ENCODE measurements around the gene ROS1.
"Not testable (repeated sequence)": the region's sequence is repeated elsewhere in the genome, so short reads cannot be mapped to it uniquely, and the experiment has no call there.

ROS1 gene

GRCh38 chr6:117425431-117426153 lies at the start of gene ROS1:
TSS of gene ROS1 (minus strand) at chr6:117425942. CDS start at chr6:117425656, 286 bp downstream.
- DNase-seq (ENCODE audit: low read depth in 2 of 2) = no peak

- DNase-seq (ENCODE audit: low read depth in 2 of 2) = no peak
Measured at GRCh38 chr6:117473401-117473800, 47.7 kb upstream of the ROS1 start.

GRCh38 chr6:117472667-117473066 lies 46.9 kb upstream of the ROS1 start:
- no peak for DNase-seq (ENCODE audit: low read depth in 2 of 2)

DNA sequence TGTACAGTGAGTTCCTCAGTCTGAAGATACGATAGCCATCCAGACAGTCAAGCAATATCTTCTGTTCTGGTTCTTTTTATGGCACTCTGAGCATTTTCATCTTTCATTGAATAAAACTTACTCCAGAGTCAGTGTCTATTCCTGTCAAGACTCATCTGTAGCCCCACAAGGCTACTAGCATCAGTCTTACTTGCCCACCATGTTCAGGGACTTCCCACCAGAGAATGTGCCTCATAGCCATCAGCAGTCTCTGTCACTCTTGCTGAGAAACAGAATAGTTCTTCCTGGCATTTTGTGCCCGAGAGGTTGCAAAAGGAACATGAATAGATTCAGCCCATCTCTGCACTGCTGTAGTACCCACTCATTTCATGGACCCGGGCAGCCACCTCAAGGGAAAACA lies 44.0 kb upstream of the ROS1 start:
- no peak for DNase-seq (ENCODE audit: low read depth in 2 of 2)

DNA sequence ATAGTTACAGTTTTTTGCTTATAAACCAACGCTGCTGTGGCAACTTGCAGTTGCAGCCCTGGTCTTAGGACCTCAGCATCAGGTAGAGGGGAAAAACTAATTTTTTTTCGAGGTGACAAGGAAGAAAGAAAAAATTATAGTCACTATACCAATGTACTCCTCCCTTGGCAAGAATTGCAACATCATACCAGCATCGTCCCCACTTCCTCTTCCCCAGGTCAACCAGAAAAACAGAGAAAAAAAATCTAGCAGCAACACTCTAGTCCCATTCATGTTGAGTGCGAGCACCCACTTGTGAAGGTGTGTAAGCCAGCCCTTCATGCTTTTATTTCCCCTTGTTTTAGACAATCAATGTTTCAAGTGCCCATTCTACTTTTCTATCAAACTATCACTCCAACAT lies 43.6 kb upstream of the ROS1 start:
- DNase-seq (ENCODE audit: low read depth in 2 of 2) = no peak

DNA sequence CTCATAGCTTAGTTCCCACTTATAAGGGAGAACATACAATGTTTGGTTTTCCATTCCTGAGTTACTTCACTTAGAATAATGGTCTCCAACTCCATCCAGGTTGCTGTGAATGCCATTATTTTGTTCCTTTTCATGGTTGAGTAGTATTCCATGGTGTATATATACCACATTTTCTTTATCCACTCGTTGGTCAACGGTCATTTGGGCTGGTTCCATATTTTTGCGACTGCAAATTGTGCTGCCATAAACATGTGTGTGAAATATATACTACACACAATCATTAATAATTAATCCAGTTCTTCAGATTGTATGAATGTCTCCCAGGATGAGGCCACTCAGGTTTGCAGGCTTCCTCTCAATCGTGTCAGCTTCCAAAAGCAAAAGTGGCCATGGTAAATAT lies 42.8 kb upstream of the ROS1 start:
- DNase-seq (ENCODE audit: low read depth in 2 of 2) = not testable (repeated sequence)

- no peak for DNase-seq (ENCODE audit: low read depth in 2 of 2)
Measured at GRCh38 chr6:117467876-117468275, 42.1 kb upstream of the ROS1 start.

DNA sequence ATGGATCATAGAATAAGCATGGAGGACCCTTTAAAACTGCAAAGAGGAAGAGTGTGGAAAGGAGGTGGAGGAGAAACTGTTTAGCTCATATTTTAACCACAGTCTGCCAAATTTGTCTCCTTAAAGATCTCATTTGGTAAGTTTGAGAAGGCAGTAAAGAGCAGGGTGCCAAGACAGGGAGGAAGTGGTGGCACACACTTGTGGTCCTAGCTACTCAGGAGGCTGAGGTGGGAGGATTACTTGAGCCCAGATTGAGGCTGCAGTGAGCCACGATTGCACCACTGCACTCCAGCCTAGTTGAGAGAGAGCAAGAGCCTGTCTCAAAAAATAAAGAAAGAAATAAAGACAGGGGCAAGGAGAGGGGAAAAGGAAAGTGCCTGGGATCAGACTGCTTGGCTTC lies 39.9 kb upstream of the ROS1 start:
- DNase-seq (ENCODE audit: low read depth in 2 of 2) = no peak

GRCh38 chr6:117464700-117465099 lies 39.0 kb upstream of the ROS1 start:
- DNase-seq (ENCODE audit: low read depth in 2 of 2) = no peak

DNA sequence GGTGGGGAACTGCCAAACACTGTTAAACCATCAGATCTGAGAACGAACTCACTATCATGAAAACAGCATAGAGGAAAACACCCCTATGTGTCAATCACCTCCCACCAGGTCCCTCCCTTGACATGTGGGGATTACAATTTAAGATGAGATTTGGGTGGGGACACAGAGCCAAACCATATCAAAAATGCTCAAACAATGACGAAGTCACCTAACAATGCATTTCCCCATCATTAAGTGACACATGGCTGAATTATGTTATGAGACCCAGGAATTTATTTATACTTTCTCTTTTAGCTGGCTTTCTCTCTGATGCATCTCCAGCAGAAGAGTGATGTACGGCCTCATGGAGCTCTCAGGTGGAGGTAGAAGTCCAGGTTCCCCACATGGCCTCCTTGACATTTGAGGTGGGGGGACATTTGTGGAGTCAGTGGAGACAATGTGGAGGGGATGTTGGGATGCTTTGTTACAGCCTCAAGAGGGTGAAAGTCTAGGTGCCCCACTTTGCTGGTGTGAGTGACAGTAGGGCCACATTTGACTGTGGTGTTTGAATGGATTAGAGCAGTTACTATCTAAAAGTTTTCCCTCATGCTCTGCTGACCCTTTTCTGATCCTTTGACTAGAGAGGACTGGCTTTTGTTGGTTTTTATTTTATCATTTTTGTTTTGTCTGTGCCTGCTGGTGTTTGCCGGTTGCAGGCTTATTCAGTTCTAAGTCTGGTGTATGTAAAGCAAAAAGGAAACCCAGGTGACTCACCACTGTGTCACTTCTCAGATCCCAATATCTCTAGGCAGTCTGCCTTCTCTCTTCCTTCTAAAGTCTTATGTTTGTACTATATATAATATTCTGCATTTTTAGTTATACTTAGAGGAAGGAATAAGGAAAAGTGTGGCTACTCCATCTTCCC lies 38.3 kb upstream of the ROS1 start:
- DNase-seq (ENCODE audit: low read depth in 2 of 2) = no peak

DNA sequence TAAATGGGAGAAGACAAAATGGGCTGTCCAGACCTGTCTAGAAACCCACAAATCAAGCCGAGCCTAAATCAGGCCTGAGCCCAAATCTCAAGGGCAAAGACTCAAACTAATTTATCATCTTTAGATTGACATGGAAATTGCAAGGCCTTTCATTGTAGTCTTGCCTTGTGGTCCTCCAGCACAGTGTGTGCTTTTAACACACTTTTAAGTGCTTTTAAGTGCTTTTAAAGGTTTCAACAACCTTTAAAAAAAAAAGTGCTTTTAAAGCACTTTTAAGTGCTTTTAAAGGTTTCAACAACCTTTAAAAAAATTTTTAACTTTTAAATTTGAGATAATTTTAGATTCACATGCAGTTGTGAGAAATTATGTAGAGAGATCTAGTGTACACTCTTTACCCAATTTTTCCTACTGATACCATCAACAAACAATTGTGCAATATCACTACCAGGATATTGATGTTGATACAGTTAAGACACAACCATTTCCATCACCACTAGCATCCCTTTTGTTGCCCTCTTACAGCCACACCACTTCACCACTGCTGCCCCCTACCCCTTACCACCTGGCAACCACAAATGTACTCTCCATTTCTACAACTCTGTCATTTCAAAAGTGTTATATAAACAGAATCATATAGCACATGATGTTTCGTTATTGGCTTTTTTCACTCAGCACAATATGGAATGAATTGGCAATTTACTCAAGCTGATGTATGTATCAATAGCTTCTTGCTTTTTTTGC lies 33.6 kb upstream of the ROS1 start:
- DNase-seq (ENCODE audit: low read depth in 2 of 2) = no peak

- DNase-seq (ENCODE audit: low read depth in 2 of 2) = no peak
Measured at GRCh38 chr6:117456998-117457397, 31.3 kb upstream of the ROS1 start.

GRCh38 chr6:117456250-117456649 lies 30.5 kb upstream of the ROS1 start:
- DNase-seq (ENCODE audit: low read depth in 2 of 2) = no peak

DNA sequence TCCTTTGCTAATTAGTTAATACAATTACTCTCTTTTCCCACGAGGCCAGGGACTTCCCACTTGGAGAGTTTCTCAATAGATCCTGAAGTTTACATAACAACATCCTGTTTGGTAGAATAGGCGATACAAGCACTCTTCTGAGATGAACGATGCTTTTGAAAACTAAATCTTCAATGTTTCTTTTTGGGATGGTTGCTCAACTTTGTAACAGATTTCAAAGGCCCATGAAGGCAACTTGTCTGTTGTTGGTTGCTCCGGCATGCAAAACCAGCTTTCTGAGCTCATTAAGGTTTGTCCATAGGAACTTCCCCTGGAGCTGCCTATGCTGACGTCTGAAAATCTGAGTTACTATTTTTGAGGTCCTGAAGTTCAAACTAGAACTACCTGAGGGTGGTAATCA lies 25.9 kb upstream of the ROS1 start:
- DNase-seq (ENCODE audit: low read depth in 2 of 2) = no peak

DNA sequence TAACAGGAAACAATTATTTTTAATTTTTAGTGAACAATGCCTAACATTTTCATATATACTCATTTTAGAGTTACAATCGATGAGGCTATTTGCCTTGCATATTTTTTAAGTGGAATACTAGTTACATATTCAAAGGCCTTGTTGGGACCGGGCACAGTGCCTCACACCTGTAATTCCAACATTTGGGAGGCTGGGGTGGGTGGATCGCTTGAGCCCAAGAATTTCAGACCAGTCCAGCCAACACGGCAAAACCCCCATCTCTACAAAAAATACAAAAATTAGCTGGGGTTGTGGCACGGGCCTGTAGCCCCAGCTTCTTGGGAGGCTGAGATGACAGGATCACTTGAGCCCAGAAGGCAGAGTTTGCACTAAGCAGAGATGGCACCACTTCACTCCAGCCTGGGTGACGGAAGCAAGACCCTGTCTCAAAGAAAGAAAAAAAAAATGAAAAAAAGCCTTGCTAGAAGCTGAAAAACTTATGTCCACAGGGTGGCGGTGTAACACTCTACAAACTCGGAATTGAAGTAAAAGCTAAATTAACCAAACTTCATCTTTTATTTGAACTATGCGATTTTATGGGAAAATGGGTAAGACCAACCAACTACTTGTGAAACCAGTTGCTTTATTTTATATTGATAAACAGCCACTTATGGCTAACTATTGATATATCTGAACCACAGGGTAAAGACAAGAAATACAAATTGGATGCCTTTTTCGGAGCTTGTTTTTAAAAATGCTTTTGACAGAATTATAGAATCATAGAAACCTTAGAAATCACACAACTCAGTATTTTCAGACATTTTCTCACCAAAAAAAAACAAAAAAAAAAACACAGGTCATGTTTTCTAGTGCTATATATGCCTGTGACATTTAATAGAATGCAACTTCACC lies 24.1 kb upstream of the ROS1 start:
- DNase-seq (ENCODE audit: low read depth in 2 of 2) = peak; percentile 6 to 34

DNA sequence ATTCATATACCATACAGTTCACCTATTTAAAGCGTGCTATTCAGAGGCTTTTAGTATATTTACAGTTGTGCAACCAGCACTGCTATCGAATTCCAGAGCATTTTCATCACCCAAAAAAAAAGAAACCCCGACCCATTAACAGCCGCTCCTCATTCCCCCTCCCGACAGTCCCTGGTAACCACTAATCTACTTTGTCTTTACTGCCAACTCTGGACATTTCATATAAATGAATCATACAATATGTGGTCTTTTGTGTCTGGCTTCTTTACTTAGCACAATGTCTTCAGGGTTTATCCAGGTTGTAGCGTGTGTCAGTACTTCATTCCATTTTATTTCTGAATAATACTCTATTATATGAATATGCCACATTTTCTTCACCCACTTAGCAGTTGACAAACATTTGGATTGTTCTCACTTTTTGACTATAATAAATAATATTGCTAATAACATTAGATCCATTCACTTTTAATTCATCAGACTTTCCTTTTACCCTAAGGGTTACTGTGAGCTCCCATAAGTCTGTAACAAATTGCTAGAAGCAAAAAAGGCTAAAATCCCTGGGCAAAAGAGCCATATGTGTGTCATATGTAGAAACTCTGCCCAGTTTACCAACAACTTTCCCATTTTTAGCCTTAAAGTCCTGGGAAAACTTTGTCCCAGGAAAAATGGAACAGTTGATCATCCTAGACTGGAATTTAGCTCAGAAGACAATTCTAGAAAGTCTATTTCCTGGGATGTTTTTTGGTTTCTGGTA lies 23.2 kb upstream of the ROS1 start:
- DNase-seq (ENCODE audit: low read depth in 2 of 2) = no peak

- no peak for DNase-seq (ENCODE audit: low read depth in 2 of 2)
Measured at GRCh38 chr6:117448011-117448410, 22.3 kb upstream of the ROS1 start.

GRCh38 chr6:117446861-117447260 lies 21.1 kb upstream of the ROS1 start:
- DNase-seq (ENCODE audit: low read depth in 2 of 2) = no peak

DNA sequence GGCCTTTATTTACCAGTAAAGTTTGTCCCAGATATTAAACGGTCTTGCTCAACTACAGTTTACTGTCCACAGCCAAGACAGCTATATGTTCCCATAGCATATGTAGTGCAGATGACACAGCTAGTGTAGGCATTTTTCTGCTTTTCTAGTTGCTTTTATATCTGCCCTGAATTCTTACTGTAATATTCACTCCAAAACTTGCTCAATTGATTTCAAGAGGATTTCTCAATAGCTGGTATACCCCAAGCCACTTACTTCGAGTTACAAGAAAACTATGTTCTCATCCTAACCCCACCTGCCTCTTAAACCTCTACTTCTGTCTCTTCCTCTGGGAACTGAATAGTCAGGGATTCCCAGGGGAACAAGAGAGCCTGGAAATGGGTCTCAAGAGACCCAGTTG lies 18.9 kb upstream of the ROS1 start:
- DNase-seq (ENCODE audit: low read depth in 2 of 2) = no peak

GRCh38 chr6:117442313-117442712 lies 16.6 kb upstream of the ROS1 start:
- DNase-seq (ENCODE audit: low read depth in 2 of 2) = not testable (repeated sequence)

DNA sequence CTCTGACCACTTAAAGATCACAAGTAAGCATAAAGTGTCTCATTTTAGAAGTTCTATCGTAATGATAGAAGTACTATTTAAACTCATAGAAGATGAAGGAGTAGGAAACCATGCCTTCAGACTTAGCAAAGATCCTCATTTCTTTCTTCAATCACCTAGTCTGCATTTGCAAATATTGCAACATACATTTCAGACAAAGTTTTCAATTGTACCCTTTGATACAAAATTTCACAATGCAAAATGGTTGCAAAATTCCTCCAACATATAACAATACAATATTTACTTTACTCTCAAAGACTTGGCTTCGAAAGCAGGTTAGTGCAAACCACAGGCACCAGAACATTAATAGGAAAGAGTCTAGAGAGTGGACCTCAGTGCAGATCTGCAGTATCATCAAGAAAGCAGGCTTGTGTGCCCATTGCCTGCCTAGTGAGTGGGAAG lies 16.1 kb upstream of the ROS1 start:
- no peak for DNase-seq (ENCODE audit: low read depth in 2 of 2)

Measured in stimulated activated CD8-positive, alpha-beta memory T cell treated with anti-CD3 and anti-CD28 coated beads, Interleukin-2, amount 100 ng/mL, for 1 hour (primary cell).